NT2/D1 (cell line): Measurements from ENCODE around the gene PSMD8.

Experiments
- SUZ12 ChIP-seq: IDR thresholded peaks from 2 replicates; pipeline ENCODE4 v1.6.1; 2011; ENCODE audit not compliant: insufficient read length, insufficient read depth; ENCODE audit errors: extremely low read depth
- ZNF274 ChIP-seq: IDR thresholded peaks from 2 replicates; pipeline ENCODE4 v1.6.1; 2011; ENCODE audit warnings: mild to moderate bottlenecking, low read depth, low read length

DNA sequence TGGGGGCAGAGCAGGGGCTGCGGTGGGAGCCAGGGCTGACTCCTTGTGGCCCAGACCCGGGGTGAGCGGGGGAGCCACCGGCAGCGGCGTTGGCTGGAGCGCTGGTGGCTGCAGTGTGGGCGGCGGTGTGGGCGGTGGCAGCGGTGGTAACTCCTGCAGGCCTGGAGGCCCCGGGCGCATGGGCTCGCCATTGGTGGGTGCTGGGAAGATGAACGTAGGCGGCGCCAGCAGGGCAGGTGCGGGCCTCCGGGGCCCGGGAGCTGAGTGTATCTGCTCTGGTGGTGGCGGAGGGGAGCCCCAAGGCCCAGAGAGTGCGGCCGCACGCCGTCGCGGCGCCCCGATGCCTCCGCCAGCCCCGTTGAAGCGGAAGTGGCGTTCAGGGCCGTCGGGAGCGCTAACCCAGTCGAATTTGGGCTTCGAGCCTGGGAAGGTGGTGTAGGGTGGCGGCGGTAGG is 11.5 kb downstream of the PSMD8 start:
- TF ChIP-seq ZNF274 (no peak), SUZ12 (no peak)
